Endothelial cell of umbilical vein (primary cell): Measurements from ENCODE around the gene IFT88.

Source experiments
- EZH2 ChIP-seq: IDR thresholded peaks from 2 replicates; pipeline ENCODE4 v1.6.1; 2012; ENCODE audit warnings: borderline replicate concordance, low read depth, mild to moderate bottlenecking, moderate library complexity, low read length, inconsistent platforms; ENCODE audit not compliant: severe bottlenecking
- FOS ChIP-seq: IDR thresholded peaks from 2 replicates; pipeline ENCODE4 v1.6.1; 2011; ENCODE audit warnings: mild to moderate bottlenecking, low read length, moderate library complexity, borderline replicate concordance; ENCODE audit not compliant: insufficient read depth
- JUN ChIP-seq: IDR thresholded peaks from 2 replicates; pipeline ENCODE4 v1.6.1; 2011; ENCODE audit warnings: borderline replicate concordance, low read depth; ENCODE audit not compliant: insufficient read length, insufficient read depth
- POLR2A ChIP-seq: IDR thresholded peaks from 2 replicates; pipeline ENCODE4 v1.6.1; 2012; ENCODE audit warnings: low read depth, mild to moderate bottlenecking, control low read depth, low read length
- POLR2AphosphoS5 ChIP-seq: IDR thresholded peaks from 2 replicates; pipeline ENCODE4 v1.6.1; 2012; ENCODE audit warnings: low read depth, mild to moderate bottlenecking, control low read depth, low read length, moderate library complexity; ENCODE audit not compliant: insufficient read depth
- TF ChIP-seq, protein P1 (sequence below), 2 donors: IDR thresholded peaks; 1 replicate in 1 of 2; 2 replicates in 1 of 2; pipeline ENCODE4 v1.5.1; 2011; ENCODE audit warnings: low read length in 2 of 2, mild to moderate bottlenecking in 2 of 2, moderate library complexity in 2 of 2, control low read depth in 1 of 2, inconsistent platforms in 1 of 2, low read depth in 1 of 2; ENCODE audit not compliant: insufficient read depth in 1 of 2; ENCODE audit errors: extremely low read depth in 1 of 2
- TF ChIP-seq, protein P2 (sequence below): IDR thresholded peaks from 2 replicates; pipeline ENCODE4 v1.6.1; 2011; ENCODE audit not compliant: insufficient read depth, insufficient read length

DNA sequence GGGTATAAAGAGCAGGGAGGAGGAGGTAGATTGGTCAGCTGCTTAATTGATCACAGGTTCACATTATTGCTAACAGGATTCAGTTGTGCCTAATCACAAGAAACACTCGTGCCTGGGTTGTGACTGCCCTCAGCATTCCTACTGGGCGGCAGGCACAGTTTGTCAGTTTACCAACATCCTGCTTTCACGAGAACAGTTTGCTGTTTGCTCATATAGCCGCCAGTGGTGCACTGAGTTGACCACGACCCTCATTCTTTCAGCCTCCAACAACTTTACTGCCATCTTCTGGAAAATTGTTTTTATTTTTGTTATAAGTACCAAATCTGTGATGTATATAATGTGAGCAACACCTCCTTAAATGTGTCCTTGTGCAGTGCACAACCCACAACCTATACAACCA is 16.2 kb upstream of the IFT88 start:
- TF ChIP-seq, protein P1, sequence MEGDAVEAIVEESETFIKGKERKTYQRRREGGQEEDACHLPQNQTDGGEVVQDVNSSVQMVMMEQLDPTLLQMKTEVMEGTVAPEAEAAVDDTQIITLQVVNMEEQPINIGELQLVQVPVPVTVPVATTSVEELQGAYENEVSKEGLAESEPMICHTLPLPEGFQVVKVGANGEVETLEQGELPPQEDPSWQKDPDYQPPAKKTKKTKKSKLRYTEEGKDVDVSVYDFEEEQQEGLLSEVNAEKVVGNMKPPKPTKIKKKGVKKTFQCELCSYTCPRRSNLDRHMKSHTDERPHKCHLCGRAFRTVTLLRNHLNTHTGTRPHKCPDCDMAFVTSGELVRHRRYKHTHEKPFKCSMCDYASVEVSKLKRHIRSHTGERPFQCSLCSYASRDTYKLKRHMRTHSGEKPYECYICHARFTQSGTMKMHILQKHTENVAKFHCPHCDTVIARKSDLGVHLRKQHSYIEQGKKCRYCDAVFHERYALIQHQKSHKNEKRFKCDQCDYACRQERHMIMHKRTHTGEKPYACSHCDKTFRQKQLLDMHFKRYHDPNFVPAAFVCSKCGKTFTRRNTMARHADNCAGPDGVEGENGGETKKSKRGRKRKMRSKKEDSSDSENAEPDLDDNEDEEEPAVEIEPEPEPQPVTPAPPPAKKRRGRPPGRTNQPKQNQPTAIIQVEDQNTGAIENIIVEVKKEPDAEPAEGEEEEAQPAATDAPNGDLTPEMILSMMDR (IDR thresholded peaks at IDR 0.05; ENCODE audit: extremely low read depth in 1 of 2, insufficient read depth in 1 of 2, low read depth in 1 of 2, low read length in 2 of 2), result no peak
- TF ChIP-seq POLR2A (no peak), FOS (no peak), EZH2 (no peak), POLR2AphosphoS5 (no peak), JUN (no peak)
- TF ChIP-seq, protein P2, sequence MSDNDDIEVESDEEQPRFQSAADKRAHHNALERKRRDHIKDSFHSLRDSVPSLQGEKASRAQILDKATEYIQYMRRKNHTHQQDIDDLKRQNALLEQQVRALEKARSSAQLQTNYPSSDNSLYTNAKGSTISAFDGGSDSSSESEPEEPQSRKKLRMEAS, result no peak
